ENCODE results near the gene ADORA3.

Gene ADORA3

DNA sequence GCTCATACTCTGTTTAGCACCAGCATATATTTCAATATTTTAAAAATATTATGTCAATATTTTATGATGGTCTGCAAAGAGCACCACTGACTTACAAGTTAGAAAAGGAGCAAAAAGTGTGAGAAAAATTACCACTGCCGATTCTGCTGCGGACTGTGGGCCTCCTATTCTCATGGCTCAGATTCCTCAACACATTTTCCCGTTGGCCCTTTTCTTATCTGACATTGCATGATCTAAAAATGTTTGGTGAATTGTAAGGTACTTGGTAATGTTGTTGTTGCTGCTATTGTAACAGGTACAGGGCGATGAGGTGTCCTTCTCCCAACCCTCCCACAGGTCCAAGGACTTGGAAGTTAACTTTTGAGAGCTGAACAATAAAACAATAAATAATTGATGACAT, 28.9 kb downstream of the ADORA3 start:
- no peak for DNase-seq (ENCODE audit: low read depth)

DNA sequence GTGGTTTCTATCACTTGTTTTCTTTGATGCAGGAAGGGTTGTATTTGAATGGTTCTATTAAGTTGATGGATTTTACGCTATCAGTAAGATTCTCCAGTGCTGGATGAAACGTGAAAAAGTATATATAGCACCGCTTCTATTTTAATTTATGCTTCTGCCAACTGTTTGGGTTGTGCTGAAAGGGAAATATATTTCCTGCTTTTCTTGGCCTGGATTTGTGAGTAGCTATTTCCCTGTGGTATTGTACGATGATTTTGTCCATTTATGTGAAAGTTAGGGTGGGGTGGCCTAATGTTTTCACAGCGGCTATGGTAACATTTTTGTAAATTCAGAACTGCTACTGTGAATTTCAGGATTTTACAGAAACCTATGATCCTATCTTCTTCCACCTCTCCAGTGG, 29.3 kb downstream of the ADORA3 start:
- no peak for DNase-seq (ENCODE audit: low read depth)

DNA sequence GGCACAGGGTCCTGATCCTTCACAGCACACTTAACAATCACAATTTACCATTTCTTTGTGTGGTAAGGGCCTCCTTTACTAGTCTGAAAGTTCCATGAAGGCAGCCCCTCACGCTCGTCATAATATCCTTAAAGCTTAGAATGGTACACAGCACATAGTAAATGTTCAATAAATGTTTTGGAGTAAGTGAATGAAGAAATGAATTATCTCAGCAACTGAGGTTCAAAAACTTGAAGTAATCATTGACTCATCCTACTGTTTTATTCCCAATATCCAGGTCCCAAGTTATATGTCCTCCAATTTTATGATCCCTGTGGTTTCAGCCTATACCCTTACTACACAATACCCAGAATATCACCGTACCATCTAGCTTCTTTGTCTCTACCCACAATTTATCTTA, 31.9 kb downstream of the ADORA3 start:
- no peak for DNase-seq (ENCODE audit: low read depth)

DNA sequence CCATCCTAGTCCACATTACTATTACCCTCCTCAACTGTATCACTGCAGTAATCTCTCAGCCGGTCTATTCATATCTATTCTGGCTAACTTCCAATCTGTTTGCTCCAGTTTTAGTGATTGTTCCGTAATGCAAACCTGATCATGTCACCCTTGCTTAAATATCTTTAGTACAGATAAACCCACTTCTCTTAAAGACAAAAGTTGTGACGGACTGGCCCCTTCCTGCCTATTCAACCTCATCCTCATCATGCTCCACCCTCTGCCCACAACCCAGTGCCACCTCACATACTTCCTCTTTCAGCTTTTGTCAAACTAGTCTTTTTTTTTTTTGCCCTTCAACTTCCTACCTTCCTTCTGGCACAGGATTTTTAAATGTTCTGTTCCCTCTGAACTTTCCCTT, 32.4 kb downstream of the ADORA3 start:
- DNase-seq (ENCODE audit: low read depth), result no peak

DNA sequence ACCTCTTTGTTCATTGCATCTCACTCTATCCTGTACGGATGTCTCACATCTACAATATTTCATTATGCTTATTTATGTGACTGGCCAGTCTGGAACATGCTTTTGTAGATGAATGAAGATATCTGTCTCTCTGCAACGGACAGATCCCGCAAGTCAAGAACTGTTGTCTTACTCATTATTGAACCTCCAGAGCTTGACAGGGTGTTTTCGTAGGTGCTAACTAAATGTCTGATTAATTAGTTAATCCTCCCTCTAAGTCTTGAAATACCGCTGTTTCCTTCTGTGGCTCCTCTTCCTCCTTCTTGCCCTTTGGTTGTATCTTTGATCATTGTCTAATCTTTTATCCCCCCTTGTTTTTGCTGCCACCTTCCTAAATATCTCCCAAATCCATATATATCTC, 32.8 kb downstream of the ADORA3 start:
- no peak for DNase-seq (ENCODE audit: low read depth)

DNA sequence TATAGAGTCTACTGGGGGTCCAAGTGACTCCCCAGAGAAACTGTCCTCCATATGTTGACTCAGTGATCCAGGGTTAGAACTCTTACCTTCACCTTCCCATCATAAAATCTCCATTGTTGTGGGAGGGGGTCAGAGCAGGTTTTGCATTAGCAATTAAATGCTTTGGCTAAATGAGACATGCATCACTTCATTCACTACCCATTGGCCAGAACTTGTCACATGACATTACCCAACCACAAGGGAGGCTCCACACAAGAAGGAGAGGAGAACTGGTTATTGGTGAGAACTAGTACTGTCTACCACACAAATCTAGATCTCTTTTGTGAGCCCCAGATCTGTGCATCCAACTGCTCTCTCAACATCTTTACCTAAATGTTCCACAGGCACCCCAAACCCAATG, 33.9 kb downstream of the ADORA3 start:
- no peak for DNase-seq (ENCODE audit: low read depth)

DNA sequence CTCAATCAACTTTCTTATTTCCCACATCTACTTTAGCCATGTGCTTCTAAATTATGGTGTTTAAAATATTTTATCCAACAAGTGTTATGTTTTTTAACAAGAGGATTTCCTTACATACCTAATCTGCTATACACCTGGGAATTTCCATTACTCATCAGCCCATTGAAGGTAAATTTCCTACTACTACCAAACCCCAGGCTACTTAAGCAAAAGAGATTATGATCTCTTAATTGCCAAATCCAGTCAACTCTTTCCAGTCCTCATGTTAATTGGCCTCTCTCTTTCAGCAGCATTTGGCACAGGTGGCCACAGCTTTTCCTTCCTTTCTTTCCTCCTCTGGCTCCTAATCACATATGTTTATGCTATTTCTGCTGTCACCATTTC, 34.7 kb downstream of the ADORA3 start:
- no peak for DNase-seq (ENCODE audit: low read depth)

DNA sequence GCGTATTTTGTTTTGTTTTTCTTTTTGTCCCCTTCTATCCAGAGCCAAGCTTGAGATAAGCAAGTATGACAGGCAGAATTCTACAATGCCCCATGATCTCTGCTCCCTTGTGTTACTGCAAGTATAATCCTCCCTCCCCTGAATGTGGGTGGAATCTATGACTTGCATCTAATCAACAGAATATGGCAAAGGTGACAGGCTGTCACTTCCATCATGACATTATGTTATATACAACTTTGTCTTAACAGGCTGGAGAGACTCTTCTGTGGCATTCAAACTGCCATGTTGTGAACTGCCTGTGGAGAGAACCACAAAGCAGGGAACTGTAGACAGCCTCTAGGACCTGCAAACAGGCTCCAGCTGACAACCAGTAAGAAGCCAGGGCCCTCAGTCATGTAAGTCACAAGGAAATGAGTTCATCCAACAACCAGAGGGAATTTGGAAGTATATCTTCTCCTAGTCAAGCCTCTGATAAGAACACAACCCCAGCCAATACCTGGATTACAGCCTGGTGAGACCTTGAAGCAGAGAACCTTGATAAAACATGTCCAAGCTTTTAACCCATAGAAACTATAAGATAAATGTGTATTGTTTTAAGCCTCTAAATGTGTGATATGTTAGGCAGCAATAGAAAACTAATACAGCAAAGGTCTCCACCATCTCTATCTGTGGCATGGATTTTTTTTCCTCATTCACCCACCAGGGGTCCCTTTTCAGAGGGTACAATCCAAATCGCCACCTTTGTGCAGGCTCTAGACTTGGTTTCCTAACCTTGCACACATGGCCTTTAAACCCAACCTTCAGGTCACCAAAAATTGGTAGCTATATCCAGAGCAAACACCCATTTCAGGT, 35.3 kb downstream of the ADORA3 start:
- DNase-seq (ENCODE audit: low read depth), result no peak

DNA sequence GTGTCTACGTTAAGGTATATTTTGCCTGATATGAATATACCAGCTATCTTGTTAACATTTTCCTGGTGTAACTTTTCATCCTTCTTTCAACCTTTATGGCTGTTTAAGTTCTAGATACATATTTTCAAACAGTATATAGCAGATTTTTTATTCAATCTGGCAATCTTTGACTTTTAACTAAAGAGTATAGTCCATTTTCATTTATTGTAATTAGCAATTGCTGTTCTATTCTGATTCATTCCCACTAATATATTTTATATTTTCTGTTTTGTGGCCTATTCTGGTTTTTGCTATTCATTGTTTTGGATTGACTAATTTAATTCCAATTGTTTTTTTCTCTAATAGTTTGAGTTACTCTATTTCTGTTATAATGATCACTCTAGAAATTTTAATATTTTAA, 37.0 kb downstream of the ADORA3 start:
- DNase-seq (ENCODE audit: low read depth), result no peak

DNA sequence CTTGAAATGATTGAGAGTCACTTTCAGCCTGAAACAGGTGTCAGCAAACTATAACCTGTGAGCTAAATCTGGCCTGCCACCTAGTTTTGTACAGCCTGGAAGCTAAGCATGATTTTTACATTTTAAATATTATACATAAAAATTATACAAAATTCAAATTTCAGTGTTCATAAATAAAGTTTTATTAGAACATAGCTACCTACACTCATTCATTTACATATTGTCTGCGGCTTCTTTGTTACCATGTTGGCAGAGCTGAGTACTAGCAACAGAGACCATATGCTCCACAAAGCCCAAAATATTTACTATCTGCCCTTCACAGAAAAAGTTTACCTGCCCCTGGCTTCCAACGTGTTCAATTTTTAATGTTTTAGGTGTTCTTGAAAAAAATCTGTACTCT, 37.7 kb downstream of the ADORA3 start:
- no peak for DNase-seq (ENCODE audit: low read depth)

DNA sequence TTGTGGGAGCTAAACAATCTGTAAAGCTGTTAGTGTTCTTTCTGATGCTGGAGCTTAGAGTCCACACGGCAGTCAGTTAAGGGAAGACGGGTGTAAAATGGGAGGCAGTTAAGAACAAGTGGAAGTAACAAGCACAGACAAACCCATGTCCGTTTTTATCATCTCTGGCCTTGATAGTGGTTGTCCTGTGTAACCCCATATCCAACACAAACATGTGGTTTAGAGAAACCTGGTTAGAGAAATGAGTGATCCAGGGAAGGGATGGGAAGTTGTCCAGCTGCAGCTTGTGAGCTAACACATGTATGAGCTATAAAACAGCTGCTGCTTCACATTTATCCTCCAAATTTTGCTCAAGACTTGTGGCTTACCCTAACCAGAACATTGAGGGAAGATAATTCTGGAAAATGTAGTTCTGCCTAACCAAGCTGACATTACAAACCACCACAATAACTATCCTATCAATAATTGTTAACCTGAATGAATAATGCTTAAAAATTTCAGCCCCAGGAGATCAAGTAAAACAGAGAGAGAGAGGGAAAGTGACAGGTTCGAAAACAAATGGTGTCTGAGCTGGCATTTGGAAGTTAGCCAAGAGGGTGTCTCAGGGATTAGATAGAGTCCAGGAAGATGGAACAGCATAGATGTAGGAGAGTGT, 40.3 kb downstream of the ADORA3 start:
- DNase-seq (ENCODE audit: low read depth), result no peak

DNA sequence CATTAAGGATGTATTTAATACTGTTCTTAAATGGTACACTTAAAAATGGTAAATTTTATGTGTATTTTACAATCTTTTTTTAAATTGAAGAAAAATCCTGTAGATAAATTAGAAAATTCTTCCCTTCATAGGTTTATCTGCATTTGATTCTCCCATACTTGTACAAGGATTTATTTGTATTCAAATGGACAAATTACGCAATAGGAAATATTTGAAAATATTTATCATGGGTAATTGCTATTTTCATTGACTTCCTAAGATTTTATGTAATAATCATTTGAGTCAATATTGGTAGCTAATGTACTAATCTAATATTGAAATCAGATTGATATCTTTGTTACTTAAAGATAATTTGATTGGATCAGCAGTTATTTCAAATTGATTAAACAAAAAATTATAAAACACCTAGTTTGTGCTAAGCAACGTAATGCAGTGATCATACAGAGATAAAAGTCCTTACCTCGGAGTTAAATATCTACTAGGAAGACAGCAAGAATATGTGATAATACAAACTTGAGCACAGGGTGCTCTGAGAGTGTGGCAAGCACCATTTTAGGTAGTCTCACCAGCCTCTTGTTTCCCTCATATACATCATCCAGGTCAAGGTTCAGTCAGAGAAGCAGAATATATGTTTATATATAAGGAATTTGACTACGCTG, 40.9 kb downstream of the ADORA3 start:
- no peak for DNase-seq (ENCODE audit: low read depth)

DNA sequence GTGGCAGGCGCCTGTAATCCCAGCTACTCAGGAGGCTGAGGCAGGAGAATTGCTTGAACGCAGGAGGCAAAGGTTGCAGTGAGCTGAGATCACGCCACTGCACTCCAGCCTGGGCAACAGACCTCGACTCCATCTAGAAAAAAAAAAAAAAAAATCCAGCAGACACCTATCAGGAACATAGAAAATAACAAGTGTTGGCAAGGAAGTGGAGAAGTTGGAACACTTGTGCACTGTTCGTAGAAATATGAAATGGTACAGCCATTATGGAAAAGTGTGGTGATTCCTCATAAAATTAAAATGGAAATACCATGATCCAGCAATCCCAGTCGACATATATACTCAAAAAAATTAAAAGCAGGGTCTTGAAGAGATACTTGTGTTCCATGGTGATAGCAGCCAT, 41.7 kb downstream of the ADORA3 start:
- DNase-seq (ENCODE audit: low read depth), result no peak

DNA sequence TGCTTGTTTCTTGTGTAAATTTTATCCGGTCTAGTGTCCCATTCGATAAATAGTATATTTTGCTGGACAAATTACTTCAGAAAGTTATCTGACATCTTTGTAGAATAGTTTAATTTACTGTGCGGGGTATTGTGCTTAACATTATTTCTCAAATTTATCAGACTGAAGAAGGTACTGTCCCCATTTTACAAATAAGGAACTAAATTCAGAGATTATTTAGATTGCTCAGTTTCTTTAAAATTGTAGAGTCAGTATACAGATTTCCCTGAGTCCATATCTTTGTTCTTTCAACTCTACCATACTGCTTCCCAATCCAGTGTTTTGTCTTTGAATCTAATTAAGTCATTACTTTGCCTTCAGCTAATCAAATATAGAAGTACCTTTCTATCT, 47.8 kb downstream of the ADORA3 start:
- DNase-seq (ENCODE audit: low read depth), result no peak

DNA sequence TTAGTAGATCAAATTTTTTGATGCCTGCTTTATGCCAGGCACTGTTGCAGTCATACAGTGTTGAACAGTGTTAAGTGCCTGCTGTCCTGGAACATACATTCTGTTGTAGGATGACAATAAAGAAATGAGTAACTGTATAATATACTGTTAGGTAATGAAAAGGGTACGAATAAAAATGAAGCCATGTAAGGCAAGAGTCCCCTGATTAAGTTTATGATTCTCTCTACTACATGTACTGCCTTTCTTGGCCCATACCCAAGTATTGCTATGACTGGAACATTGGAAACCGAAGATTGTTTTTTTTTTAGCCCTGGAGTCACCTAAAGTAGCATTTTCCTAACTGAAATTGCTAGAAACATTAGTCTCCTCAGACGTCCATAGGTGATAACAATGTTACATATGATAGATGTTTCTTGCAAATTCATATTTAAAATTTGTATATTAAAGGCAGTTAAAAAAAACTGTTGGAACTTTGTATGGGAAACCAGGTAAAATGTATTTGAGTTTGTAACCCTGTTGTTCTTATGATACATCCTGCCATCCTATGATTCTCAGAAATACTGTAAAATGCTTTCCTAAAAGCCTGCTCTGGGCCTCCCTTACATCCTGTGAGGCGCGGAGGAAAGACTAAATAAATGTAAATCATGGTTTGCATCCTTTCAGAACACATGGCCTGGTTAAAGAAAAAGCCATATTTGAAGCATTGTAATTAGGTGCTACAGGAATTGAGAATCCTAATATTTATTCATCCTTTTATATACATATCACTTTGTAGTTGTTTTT, 48.4 kb downstream of the ADORA3 start:
- no peak for DNase-seq (ENCODE audit: low read depth)

DNA sequence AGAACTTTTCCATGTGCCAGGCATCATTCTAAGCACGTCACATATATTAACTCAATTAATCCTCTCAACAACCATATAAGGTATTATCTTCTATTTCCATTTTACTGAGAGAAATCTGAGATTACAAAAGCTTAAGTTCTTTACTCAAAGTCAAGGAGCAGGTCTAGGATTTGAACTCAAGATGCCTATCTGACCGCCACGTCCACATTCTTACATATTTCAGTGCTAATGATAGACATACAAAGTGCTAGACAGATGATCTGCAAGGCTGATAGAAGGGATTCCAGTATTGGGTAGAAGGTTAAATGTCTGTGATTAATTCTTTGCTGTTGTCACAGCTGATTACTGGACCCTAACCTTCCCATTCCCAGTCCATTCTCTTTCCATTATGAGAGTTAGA, 49.7 kb downstream of the ADORA3 start:
- no peak for DNase-seq (ENCODE audit: low read depth)

DNA sequence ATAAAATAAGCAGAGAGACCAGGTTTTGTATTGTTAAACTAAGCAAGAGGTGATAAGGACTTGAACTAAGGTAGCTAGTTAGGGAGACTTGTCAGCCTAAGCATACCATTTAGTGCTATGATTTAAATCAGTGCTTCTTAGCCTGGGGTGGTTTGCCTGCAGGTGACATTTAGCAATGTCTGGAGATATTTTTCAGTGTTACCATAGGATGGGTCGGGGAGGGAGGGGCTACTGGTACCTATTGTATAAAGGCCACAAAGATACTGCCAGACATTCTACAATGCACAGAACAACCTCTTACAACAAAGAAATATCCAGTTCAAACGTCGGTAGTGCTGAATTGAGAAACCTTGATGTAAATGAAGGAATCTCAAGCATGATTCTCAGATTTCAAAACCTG, 50.9 kb downstream of the ADORA3 start:
- no peak for DNase-seq (ENCODE audit: low read depth)

DNA sequence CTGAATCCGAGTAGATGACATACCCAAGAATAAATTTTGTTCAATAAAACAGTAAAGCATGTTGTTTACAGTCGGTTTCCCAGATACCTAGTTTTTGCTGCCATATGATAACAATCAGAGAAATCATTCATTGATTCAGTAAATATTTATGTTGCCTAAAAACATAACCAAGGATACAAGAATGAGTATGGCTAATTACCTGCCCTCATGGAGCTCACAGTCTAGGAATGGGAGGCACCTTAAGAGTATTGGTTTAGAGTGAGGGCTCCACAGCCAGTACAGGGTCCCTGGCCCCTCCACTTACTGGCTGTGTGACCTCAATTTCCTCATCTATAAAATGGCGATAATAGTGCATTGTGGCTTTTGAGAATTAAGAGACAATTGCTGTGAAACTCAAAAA, 53.2 kb downstream of the ADORA3 start:
- no peak for DNase-seq (ENCODE audit: low read depth)

DNA sequence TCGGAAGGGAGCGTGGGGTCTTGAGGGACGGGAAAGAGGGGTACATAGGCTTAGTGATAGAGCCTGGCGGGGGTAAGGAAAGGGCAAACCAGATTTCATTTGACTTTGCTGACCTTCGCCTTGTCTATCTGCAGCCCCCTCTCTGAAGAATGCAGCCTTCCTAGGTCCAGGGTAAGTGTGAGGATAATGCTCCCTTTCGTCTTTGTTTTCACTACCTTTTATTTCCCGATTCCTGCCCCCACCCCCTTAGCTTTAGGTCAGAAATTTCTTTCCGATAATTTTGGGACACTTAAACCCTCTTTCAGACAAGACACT, 53.8 kb downstream of the ADORA3 start:
- DNase-seq (ENCODE audit: low read depth), result no peak
